HCT116 (cell line): ENCODE measurements around the gene KRTAP6-1.

ENCODE experiments used
- CTCF ChIP-seq, 3 experiments: fragments of 200-600 bp in 1 of 3; sonication (generic) in 1 of 3; IDR thresholded peaks in 2 of 3; conservative IDR thresholded peaks in 1 of 3; 2 replicates each; pipeline ENCODE4 v1.5.1; 2012 to 2017; ENCODE audit warnings: low read depth in 2 of 3, low read length in 2 of 3, antibody characterized with exemption in 1 of 3, borderline replicate concordance in 1 of 3, control low read depth in 1 of 3, mild to moderate bottlenecking in 1 of 3, mixed read lengths in 1 of 3, mixed run types in 1 of 3, moderate library complexity in 1 of 3; ENCODE audit not compliant: insufficient read depth in 1 of 3
- ELF1 ChIP-seq: IDR thresholded peaks from 2 replicates; pipeline ENCODE4 v1.6.1; 2012; ENCODE audit warnings: low read depth, borderline replicate concordance
- EZH2phosphoT487 ChIP-seq: fragments of 200-600 bp; IDR thresholded peaks from 2 replicates; pipeline ENCODE4 v1.6.1; 2018; ENCODE audit warnings: antibody characterized with exemption, borderline replicate concordance
- POLR2A ChIP-seq: IDR thresholded peaks from 2 replicates; pipeline ENCODE4 v1.7.0; 2011; ENCODE audit warnings: borderline replicate concordance; ENCODE audit not compliant: insufficient read depth, insufficient read length; ENCODE audit errors: extremely low read depth
- TF ChIP-seq, protein P1 (sequence below): IDR thresholded peaks from 2 replicates; pipeline ENCODE4 v1.6.1; 2012; ENCODE audit warnings: low read depth

- no peak for TF ChIP-seq CTCF (IDR thresholded peaks at IDR 0.05 in 2 of 3, conservative IDR thresholded peaks at IDR 0.05 in 1 of 3; ENCODE audit: borderline replicate concordance in 1 of 3, insufficient read depth in 1 of 3, low read depth in 2 of 3, low read length in 2 of 3)
- TF ChIP-seq POLR2A = no peak
- TF ChIP-seq, protein P1, sequence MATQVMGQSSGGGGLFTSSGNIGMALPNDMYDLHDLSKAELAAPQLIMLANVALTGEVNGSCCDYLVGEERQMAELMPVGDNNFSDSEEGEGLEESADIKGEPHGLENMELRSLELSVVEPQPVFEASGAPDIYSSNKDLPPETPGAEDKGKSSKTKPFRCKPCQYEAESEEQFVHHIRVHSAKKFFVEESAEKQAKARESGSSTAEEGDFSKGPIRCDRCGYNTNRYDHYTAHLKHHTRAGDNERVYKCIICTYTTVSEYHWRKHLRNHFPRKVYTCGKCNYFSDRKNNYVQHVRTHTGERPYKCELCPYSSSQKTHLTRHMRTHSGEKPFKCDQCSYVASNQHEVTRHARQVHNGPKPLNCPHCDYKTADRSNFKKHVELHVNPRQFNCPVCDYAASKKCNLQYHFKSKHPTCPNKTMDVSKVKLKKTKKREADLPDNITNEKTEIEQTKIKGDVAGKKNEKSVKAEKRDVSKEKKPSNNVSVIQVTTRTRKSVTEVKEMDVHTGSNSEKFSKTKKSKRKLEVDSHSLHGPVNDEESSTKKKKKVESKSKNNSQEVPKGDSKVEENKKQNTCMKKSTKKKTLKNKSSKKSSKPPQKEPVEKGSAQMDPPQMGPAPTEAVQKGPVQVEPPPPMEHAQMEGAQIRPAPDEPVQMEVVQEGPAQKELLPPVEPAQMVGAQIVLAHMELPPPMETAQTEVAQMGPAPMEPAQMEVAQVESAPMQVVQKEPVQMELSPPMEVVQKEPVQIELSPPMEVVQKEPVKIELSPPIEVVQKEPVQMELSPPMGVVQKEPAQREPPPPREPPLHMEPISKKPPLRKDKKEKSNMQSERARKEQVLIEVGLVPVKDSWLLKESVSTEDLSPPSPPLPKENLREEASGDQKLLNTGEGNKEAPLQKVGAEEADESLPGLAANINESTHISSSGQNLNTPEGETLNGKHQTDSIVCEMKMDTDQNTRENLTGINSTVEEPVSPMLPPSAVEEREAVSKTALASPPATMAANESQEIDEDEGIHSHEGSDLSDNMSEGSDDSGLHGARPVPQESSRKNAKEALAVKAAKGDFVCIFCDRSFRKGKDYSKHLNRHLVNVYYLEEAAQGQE = no peak
- no peak for TF ChIP-seq EZH2phosphoT487
- TF ChIP-seq ELF1 = no peak
These were observed 14.9 kb downstream of the KRTAP6-1 start, which contains the start of gene KRTAP6-2 for GRCh38 chr21:30598802-30599201.
